Measurements from ENCODE around the gene CCBE1. TPM values are rescaled to one million over a fixed set of nuclear protein-coding genes. Genes with fewer than 3 reads are reported as not detected.

Gene CCBE1
- total and polyA plus RNA-seq, 10 donors = 0.06 to 0.93 (median 0.23) TPM

DNA sequence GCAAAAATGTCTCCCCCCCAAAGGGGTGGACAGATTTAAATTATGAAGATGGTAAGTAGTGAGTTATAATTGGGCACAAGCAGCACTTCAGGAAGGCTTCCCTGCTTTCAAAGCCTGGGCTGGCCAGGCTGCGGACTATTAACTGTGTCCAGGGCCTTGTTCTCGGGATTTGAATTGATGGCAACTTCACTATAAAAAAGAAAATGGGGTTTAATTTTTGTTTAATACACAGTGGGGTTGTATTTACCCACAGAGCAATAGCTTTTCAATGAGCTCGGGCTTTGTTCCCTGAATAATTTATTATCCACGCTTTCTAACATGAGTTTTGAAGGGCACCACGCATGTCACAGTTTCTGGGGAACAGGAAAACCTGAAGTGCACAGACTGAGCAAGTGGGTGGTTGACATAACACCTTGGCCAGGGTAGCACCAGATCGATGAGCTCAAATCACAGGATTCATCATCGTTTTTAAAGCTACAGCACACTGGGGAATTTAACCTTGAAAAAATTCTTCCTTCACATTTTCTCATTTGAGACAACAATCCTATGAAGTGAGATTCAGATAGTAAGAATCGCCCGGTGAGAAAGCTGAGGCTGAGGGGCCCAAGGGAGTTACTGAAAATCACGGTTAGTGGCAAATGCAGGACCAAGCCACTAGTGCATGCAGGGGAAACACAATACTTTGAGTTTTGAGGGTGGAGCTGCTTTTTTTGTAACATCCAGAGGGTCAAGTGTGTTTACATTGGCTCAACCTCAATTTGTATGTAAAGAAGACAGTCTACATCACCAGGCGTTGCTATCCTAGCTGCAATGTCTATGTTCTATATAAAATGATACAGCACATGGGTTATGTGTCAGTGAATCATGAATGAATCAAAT is 309.3 kb downstream of the CCBE1 start:
- H3K4me3 ChIP-seq = no peak overlapping the region
- H3K9me3 ChIP-seq = no peaks in the 10 kb centered on the region
- H3K4me1 ChIP-seq = no peaks in the 10 kb centered on the region
- DNase-seq = no peak
- 83 to 90% (median 86%) methylated on average over 11 of the region's 11 CpGs for WGBS, 5 donors
- intact Hi-C loops (cut with DNase I; ENCODE audit: low total_unique reads) = no loop called here
- no peak overlapping the region for H3K27ac ChIP-seq
- no peaks in the 10 kb centered on the region for H3K36me3 ChIP-seq
- H3K27me3 ChIP-seq (replicated peaks in 1 of 7) = peaks cover 0 to 6% (median 0%) of the 10 kb centered on the region in 7 donors
- TF ChIP-seq, protein P1, sequence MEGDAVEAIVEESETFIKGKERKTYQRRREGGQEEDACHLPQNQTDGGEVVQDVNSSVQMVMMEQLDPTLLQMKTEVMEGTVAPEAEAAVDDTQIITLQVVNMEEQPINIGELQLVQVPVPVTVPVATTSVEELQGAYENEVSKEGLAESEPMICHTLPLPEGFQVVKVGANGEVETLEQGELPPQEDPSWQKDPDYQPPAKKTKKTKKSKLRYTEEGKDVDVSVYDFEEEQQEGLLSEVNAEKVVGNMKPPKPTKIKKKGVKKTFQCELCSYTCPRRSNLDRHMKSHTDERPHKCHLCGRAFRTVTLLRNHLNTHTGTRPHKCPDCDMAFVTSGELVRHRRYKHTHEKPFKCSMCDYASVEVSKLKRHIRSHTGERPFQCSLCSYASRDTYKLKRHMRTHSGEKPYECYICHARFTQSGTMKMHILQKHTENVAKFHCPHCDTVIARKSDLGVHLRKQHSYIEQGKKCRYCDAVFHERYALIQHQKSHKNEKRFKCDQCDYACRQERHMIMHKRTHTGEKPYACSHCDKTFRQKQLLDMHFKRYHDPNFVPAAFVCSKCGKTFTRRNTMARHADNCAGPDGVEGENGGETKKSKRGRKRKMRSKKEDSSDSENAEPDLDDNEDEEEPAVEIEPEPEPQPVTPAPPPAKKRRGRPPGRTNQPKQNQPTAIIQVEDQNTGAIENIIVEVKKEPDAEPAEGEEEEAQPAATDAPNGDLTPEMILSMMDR (IDR thresholded peaks at IDR 0.05 in 8 of 11, conservative IDR thresholded peaks at IDR 0.05 in 3 of 11) = no peak
- TF ChIP-seq POLR2A (IDR thresholded peaks at IDR 0.05) (no peak), POLR2AphosphoS5 (IDR thresholded peaks at IDR 0.05) (no peak)

DNA sequence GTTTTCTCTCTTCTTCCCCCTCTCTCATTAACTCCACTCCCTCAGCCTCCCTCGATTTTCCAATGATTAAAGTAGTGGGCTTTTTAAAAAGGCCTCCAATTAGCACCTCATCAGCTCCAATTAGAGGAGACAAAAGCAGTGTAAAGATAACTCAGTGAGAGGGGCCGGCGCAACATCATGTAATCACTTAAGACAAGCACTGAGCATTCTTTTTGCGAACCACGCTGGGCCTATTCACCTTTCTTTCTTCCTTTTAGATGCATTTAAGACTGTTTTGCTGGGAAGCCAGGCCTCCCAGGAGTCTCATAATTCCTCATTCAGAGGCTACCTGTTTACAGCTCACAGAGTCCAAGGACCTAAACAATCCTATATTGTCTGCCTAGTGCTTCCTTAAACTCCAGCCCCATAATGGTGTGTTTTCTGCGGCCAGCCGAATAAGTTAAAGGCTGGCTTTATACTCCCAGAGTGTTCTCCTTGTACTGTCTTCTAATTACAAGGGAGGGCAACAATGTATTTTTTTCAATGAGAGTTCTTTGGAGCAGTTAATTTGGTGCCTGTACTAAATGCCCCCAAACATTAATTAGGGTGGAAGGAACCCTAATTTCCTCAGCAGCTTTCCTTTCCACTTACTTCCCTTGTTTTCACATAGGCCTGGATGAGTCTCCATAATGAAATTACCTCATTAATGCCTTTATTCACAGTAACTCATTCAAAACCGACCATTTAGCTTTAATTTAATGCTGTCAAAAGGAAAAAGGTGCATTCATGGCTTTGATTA is 310.1 kb downstream of the CCBE1 start:
- Histone ChIP-seq H3K27ac (no peak overlapping the region), H3K27me3 (replicated peaks in 1 of 7) (no peaks in the 10 kb centered on the region), H3K4me1 (no peaks in the 10 kb centered on the region), H3K36me3 (no peaks in the 10 kb centered on the region), H3K4me3 (no peak overlapping the region), H3K9me3 (no peaks in the 10 kb centered on the region)
- DNase-seq = no peak
- intact Hi-C loops (cut with DNase I; ENCODE audit: low total_unique reads) = no loop called here
- TF ChIP-seq, protein P1 (IDR thresholded peaks at IDR 0.05 in 8 of 11, conservative IDR thresholded peaks at IDR 0.05 in 3 of 11) = no peak
- no peak for TF ChIP-seq POLR2AphosphoS5 (IDR thresholded peaks at IDR 0.05)
- no peak for TF ChIP-seq POLR2A (IDR thresholded peaks at IDR 0.05)
- WGBS, 5 donors = 85 to 88% (median 86%) methylated on average over 8 of the region's 8 CpGs

DNA sequence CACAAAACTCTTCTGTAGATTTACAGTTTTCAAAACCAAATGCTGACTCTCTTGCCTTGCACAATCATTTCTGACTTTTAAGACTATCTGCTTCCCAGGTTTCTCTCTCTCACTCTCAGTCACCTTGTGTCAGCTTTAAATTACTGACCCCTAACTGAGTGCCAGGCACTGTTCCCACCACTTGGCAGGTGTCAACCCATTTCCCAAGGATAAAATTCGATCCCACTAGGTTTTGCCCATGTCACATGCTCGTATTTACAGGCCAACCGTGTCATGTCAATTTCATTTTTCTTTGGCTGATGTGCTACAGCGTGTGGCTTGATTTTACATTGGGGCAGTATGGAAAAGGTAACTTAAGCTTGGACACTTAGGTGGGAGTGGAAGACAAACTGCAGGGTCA is 312.0 kb downstream of the CCBE1 start:
- 83 to 88% (median 84%) methylated on average over 4 of the region's 4 CpGs for WGBS, 5 donors
- Histone ChIP-seq H3K27me3 (replicated peaks in 1 of 7) (no peaks in the 10 kb centered on the region), H3K27ac (no peak overlapping the region), H3K4me1 (no peaks in the 10 kb centered on the region), H3K4me3 (no peak overlapping the region), H3K9me3 (no peaks in the 10 kb centered on the region), H3K36me3 (no peaks in the 10 kb centered on the region)
- TF ChIP-seq POLR2A (IDR thresholded peaks at IDR 0.05) (no peak), POLR2AphosphoS5 (IDR thresholded peaks at IDR 0.05) (no peak)
- TF ChIP-seq, protein P1 (IDR thresholded peaks at IDR 0.05 in 8 of 11, conservative IDR thresholded peaks at IDR 0.05 in 3 of 11) = no peak
- intact Hi-C loops (cut with DNase I; ENCODE audit: low total_unique reads) = no loop called here
- no peak for DNase-seq

DNA sequence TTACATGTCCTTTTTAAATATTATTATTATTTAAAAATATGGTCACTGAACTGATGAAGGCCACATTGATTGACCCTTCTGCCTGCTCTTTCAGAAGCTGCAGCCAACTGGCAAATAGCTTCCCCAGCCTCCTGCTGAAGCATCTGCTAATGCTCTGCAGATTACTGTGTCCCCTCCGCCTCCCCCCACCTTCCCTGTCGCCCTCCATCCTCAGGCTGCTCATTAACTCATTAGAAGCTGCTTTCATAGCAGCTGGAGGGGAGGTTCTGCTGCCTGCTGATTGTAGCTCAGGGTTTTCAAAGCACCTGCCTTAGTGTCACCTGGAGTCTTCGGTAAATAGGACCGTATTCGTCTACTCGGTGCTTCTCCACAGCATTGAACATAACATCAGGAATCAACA is 313.4 kb downstream of the CCBE1 start:
- no peaks in the 10 kb centered on the region for H3K4me1 ChIP-seq
- intact Hi-C loops (cut with DNase I; ENCODE audit: low total_unique reads) = no loop called here

More for the DNA sequence above, 313.4 kb downstream of the CCBE1 start:
- H3K4me3 ChIP-seq = no peak overlapping the region
- 76 to 87% (median 80%) methylated on average over 6 of the region's 6 CpGs for WGBS, 5 donors
- no peaks in the 10 kb centered on the region for H3K27me3 ChIP-seq (replicated peaks in 1 of 7)
- no peak for DNase-seq
- H3K36me3 ChIP-seq = no peaks in the 10 kb centered on the region
- no peak overlapping the region for H3K27ac ChIP-seq
- no peaks in the 10 kb centered on the region for H3K9me3 ChIP-seq
- TF ChIP-seq POLR2A (IDR thresholded peaks at IDR 0.05) = no peak
- TF ChIP-seq, protein P1 (IDR thresholded peaks at IDR 0.05 in 8 of 11, conservative IDR thresholded peaks at IDR 0.05 in 3 of 11) = no peak
